Thyroid gland (tissue), 4 donors: ENCODE results near the gene CAPN1.

Experiments used
- CTCF ChIP-seq, 6 experiments: fragments of 200-600 bp in 3 of 6; fragments of 450-650 bp in 3 of 6; sonication (generic) in 3 of 6; IDR thresholded peaks; one replicate each; pipeline ENCODE4 v1.5.1; 2016 to 2019; ENCODE audit warnings: antibody characterized with exemption in 6 of 6, mild to moderate bottlenecking in 2 of 6, inconsistent platforms in 1 of 6, moderate library complexity in 1 of 6
- POLR2A ChIP-seq, 2 donors: fragments of 450-650 bp; IDR thresholded peaks; one replicate each; pipeline ENCODE4 v1.6.1; 2017; ENCODE audit warnings: antibody characterized with exemption in 2 of 2, mild to moderate bottlenecking in 2 of 2, moderate library complexity in 1 of 2

DNA sequence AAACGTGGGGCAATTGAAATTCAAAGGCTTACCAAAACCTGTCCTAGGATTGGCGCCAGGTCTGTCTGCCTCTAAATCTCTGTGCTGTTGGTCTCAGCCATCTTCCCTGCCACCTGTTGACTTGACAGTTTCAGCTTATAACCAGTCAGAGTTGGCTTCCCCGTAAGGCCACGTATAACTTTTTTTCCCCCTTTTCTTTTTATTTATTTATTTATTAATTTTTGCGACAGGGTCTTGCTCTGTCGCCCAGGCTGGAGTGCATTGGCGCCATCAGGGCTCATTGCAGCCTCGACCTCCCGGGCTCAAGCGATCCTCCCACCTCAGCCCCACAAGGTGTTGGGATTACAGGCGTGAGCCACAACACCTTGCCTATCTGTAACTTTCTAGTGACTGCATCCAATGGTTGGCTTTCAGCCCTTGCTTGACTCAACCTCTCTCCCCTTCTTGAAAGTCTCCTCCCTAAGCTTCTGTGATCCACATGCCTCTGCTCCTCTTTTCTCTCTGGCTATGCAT lies 46.0 kb upstream of the CAPN1 start:
- TF ChIP-seq CTCF (IDR thresholded peaks at IDR 0.05) (no peak), POLR2A (IDR thresholded peaks at IDR 0.05) (no peak)
